Activated CD4-positive, alpha-beta T cell treated with anti-CD3 and anti-CD28 coated beads, Interleukin-10, Interleukin-2, amounts not matched to agents 100 ng/mL and 50 ng/mL, durations not matched to agents 16 hours and 8 hours (primary cell): Measurements from ENCODE around the gene EML1.

Experiments
- DNase-seq: peaks from one replicate; pipeline ENCODE4 v3.0.0-alpha.2; 2020

The EML1 gene

GRCh38 chr14:99945732-99946651 lies 152.8 kb downstream of the EML1 start:
- peak; percentile 60 for DNase-seq

- DNase-seq = peak; percentile 66
Observed at GRCh38 chr14:99946652-99947489, 153.7 kb downstream of the EML1 start.

GRCh38 chr14:99947695-99948094 lies 154.5 kb downstream of the EML1 start:
- DNase-seq = no peak

GRCh38 chr14:99949011-99949732 lies 156.0 kb downstream of the EML1 start:
- DNase-seq = peak; percentile 47

- no peak for DNase-seq
Observed at GRCh38 chr14:99950181-99950580, 157.0 kb downstream of the EML1 start.

GRCh38 chr14:99951085-99951484 lies 157.9 kb downstream of the EML1 start:
- no peak for DNase-seq

- no peak for DNase-seq
Observed at GRCh38 chr14:99952039-99952438, 158.8 kb downstream of the EML1 start.

- no peak for DNase-seq
Observed at GRCh38 chr14:99952453-99952852, 159.2 kb downstream of the EML1 start.

- no peak for DNase-seq
Observed at GRCh38 chr14:99955826-99956455, 162.7 kb downstream of the EML1 start.

GRCh38 chr14:99958380-99958779 lies 165.2 kb downstream of the EML1 start:
- no peak for DNase-seq

- no peak for DNase-seq
Observed at GRCh38 chr14:99961826-99962518, 168.8 kb downstream of the EML1 start.

GRCh38 chr14:99964979-99965378 lies 171.8 kb downstream of the EML1 start:
- no peak for DNase-seq

- DNase-seq = no peak
Observed at GRCh38 chr14:99966037-99966835, 173.0 kb downstream of the EML1 start.

- DNase-seq = no peak
Observed at GRCh38 chr14:99966912-99967311, 173.7 kb downstream of the EML1 start.

- DNase-seq = no peak
Observed at GRCh38 chr14:99968191-99968920, 175.1 kb downstream of the EML1 start.

GRCh38 chr14:99968941-99969340 lies 175.7 kb downstream of the EML1 start:
- no peak for DNase-seq

- no peak for DNase-seq
Observed at GRCh38 chr14:99969673-99970322, 176.6 kb downstream of the EML1 start.

GRCh38 chr14:99971087-99971940 lies 178.1 kb downstream of the EML1 start:
- peak; percentile 85 for DNase-seq
